CD4-positive, alpha-beta T cell treated with Interleukin-4 for 1 hour (primary cell): ENCODE data around the gene PCMTD2.
"Not testable (repeated sequence)": the region's sequence is repeated elsewhere in the genome, so short reads cannot be mapped to it uniquely, and the experiment has no call there.

Experiments used
- DNase-seq, 2 donors: peaks; one replicate each; pipeline ENCODE4 v3.0.0-alpha.2; 2020 to 2022

The PCMTD2 gene

GRCh38 chr20:64224351-64225170 lies 31.0 kb upstream of the PCMTD2 start:
- DNase-seq: no peak

DNA sequence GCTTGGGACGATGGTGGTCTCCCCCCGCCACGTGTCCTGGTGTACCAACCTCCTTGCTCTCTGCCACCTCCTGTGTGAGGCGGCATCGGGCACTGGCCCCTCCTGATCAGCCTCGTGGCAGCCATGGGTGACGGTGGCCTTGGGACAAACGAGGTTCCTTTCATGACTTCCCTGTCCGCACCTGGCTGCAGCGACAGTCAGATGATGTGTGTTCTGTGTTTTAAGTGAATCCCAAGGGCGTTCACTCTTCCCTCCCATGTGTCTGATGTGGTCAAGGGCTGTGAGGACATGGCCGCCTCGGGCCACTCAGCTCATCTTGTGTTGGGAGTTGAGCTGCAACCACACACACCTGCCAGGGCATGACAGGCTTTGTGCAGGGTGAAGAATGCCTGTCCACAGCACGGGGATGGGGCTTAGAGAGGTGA lies 30.4 kb upstream of the PCMTD2 start:
- no peak for DNase-seq

DNA sequence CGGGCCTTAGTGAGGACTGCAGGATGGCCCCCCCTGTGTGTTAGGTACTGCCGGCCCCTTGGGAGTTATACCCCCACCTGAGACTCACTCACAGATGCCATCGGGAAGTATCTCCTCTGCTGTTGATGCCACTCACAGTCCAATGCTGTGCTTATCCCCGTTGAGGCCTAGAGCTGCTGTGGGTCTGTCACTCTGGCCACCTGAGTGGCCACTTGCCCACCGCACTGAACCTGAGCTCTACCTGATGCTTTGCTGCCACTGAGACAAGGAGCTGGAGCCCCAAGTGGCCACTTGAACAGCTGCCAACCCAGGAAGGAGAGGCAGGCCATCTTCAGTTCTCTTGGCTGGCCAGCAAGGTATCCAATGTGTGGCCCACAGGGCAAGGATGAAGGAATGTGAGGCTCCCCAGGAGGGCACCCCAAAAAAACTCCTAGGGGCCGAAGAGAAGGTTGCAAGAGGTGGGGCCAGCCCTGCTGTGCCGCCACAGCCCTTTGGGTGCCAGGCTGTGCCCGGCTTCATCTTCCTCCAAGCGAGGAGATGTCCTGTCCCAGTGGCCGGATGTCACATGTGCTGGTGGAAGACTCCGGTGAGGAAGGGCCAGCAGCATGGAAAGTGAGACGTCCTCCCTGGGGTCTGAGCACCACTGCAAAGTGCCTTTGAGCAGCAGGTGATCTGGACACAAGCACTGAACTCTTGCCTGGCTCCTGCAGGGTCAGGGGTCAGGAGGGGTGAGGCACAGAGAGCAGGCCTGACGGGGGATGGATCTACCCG lies 29.5 kb upstream of the PCMTD2 start:
- DNase-seq: no peak

DNA sequence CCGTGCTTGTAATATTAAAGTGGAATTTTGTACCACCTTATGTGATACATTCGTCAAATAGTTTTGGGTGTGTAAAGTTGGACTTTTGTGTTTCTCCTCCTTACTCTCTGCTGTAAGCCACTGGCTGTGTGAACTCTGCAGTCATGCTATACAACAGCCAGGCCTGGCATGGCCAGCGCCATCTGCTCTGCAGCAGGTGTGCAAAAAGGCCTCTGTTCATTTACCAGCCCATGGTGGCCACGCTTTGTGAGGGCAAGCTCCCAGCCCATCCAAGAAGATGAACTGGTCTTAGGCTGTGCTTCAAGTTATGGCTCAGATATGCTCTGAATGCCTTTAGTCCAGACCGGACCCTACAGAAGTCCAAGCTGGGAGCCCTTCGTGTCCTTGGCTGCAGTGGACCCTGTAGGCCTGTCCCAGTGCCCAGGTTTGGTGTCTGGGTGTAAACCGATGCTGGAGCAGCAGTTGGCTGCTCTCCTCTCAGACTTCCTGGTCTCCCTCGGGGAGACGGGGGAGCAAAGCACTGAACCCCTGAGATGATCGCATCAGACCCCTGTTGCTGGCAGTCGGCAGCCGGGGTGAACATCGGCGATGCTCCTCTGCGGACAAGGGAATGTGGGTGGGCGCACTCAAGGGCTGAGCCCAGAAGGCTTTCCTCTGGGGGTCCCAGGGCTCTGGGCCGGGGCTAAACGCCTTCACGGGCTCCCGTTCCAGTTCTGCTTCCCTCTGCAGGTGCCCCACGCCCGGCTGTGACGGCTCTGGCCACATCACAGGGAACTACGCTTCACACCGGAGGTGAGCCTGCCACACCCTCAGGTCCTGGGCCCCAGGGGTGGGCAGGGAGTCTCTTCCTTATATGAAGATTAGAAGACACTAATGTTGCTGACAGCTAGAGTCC lies 28.6 kb upstream of the PCMTD2 start:
- peak in 1 of 2 donors; percentile 45 for DNase-seq

DNA sequence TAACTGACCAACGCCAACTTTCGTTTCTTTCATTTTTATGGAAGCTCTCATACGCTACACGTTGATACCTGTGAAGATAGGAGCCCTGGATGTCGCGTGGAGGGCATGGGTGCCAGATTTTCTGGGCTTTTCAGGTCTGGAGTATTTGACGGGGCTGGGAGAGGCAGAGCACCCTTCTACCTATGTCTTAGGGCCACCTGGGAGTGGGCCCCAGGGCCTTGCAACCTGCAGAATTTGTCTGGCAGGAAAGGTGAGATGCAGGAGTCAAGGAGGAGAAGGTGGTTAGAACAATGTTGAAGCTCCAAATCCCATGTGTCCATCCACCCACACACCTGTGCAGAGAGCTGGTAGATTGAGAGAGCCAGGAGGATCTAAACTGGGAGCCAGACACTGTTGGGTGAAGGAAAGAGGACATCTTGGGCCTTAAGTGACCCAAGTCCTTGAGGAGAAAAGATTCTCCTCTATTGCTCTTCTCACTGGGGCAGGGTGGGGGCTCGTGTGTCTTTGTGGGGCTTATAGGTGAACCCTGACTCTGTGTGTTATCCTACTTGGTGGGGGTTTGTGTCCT lies 27.4 kb upstream of the PCMTD2 start:
- no peak for DNase-seq

DNA sequence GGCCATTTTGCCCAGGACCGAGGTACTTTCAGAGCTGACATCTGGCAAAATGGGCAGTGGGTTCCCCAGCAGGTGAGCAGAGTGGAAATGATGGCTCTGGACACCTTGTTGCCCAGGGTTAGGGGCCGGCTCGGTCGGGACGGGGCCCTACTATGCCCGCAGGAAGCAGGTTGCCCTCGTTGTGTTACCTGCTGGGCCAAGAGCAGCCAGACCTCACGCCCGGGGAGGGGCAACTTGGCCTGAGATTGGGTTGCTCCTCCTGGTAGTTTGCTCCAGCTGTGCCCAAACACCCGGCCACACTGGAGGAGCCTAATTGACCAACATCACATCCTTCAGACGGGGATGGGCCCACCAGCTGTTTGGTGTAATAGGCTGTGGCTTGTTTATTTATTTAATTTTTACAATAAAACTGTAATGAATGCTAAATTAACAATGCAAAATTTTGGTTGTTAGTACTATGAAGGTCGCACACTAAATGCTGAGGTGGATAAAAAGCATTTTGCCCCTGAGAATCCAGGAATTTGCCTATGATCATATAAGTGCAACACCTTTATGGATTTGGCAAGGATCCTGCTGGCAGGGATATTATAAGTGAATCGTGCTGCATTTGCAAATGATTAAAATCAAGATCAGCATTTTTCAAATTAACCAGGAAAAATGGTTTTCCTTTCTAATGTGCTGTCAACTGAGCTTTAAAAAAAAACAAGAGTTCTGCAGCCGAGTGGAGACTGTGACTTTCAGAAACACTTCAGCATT lies 26.6 kb upstream of the PCMTD2 start:
- no peak for DNase-seq

- DNase-seq: no peak
Measured at GRCh38 chr20:64229507-64230061, 26.0 kb upstream of the PCMTD2 start.

DNA sequence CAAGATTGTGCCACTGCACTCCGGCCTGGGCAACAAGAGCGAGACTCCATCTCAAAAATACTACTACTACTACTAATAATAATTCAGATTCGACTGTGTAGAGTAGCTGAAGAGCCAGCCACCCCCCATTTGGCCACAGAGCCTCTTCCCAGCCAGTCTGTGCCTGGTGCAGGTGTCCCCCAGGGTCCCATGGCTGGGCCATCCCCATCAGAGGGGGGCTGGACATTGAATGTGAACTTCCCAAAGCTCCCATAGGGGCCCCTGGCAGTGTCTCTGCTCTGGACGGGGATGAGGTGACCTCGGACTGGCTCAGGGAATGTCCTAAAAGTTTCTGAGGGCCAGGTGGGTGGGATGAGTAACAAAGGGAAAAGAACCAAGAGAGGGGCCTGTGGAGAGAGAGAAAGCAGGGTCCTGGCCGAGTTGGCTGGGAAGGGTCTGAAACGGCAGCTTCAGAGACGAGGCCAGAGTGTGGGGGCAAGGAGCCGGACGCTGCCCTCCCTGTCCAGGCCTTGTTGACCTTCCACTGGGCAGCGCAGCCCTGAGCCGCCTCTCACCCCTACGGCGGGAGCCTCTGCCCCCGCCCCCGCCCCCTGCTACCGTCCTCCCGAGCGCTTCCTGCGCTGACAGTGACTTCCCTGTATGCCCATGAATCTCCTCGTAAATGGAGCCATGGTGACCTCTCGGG lies 24.9 kb upstream of the PCMTD2 start:
- no peak for DNase-seq

DNA sequence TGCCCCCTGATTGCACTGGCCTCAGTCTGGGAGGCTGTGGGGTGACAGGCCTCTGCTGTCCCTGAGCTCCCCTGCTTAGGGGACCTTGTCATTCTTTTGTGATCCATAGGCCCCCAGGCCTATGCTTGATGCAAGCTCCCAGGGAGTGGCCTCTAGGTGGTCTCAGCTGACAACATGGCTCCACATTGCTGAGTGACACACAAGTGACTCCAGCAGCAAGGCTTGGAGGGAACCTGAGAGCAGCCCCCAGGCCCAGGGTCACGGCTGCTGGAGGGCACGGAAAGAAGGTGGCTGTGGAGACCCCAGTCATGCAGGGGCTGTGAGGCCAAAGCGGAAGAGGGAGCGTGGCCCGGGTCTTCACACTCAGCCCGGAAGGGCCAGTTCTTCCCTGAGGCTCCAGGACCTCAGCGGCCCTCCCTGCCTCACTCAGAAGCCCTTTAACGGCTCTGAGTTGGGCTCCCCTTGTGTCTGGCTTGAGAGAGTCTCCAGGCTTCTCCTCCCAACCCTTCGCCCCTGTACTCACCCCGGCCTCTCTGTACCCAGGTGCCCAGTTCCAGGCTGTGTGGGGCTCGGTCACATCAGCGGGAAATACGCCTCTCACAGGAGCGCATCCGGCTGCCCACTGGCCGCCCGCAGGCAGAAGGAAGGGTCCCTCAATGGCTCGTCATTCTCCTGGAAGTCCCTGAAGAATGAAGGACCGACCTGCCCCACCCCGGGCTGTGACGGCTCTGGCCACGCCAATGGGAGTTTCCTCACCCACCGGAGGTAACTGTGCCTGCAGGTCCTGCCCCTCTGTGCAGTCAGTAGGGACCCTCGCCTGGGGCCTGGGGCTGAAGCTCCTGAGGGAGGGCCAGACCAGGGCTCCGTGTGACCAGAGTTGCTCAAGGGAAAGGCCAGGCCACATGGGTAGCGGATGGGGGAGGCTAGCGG lies 23.7 kb upstream of the PCMTD2 start:
- no peak for DNase-seq

- DNase-seq: no peak
Measured at GRCh38 chr20:64232794-64233193, 22.8 kb upstream of the PCMTD2 start.

DNA sequence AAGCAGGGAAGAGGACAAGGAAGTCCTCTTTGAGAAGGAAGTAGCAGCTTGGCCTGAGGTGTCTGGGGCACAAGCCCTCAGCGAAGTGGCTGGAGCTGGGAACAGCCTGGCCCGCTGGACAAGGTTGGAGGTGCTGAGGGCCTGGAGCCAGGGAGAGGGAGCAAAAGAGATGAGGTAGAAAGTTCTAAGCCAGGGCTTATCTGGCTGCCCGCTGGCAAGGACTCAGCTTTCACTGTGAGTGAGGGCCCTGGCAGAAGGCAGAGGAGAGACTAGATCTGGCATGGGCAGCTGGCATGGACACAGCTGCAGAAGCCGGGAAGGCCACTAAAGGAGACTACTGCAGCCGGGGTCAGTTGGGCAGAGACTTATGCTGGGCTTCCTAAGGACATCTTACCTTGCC lies 21.8 kb upstream of the PCMTD2 start:
- no peak for DNase-seq

DNA sequence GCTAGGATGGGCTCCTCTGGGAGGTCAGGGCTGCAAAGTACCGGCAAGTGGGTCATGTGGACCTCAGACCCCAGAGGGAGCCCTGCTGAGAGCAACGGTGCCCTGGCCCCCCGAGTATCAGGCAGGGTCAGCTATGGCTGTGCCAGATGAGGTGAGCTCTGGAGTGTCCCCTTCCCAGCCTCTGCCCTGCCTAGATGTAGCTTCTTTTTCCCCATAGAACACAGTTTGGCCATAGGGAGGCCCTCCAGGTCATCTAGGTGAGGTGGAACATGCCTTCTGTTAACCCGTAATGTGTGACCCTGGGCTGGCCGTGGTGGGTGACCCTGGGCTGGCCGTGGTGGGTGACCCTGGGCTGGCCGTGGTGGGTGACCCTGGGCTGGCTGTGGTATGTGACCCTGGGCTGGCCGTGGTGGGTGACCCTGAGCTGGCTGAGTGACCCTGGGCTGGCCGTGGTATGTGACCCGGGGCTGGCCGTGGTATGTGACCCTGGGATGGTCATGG lies 21.2 kb upstream of the PCMTD2 start:
- no peak for DNase-seq

- DNase-seq: not testable (repeated sequence)
Measured at GRCh38 chr20:64234921-64235565, 20.5 kb upstream of the PCMTD2 start.

DNA sequence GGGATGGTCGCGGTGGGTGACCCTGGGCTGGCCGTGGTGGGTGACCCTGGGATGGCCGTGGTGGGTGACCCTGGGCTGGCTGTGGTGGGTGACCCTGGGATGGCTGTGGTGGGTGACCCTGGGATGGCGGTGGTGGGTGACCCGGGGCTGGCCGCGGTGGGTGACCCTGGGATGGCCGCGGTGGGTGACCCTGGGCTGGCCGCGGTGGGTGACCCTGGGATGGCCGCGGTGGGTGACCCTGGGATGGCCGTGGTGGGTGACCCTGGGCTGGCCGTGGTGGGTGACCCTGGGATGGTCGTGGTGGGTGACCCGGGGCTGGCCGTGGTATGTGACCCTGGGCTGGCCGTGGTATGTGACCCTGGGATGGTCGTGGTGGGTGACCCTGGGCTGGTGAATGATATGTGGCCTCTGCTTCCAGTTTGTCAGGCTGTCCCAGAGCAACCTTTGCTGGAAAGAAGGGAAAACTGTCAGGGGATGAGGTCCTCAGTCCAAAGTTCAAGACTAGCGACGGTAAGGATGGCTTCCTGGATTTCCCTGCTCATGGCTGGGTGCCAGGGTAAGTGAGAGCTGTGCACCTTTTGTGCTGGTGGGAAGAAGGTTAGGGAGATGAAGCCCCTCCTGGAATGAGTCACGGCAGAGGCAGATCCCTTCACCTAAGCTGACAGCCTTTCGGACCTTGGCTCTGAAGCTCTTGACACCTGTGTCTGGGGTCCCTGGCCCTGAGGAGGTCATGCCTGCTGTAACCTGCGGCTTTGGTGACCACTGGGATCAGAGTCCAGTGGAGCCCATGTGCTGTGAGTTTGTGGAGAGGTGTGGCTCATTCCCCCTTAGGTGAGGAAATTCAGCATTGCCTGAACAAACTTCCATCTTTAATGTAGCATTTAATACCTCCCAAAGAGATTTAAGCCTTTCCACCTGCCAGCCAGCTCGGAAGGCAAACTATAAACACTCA lies 19.1 kb upstream of the PCMTD2 start:
- no peak for DNase-seq

- no peak for DNase-seq
Measured at GRCh38 chr20:64237316-64237715, 18.2 kb upstream of the PCMTD2 start.

DNA sequence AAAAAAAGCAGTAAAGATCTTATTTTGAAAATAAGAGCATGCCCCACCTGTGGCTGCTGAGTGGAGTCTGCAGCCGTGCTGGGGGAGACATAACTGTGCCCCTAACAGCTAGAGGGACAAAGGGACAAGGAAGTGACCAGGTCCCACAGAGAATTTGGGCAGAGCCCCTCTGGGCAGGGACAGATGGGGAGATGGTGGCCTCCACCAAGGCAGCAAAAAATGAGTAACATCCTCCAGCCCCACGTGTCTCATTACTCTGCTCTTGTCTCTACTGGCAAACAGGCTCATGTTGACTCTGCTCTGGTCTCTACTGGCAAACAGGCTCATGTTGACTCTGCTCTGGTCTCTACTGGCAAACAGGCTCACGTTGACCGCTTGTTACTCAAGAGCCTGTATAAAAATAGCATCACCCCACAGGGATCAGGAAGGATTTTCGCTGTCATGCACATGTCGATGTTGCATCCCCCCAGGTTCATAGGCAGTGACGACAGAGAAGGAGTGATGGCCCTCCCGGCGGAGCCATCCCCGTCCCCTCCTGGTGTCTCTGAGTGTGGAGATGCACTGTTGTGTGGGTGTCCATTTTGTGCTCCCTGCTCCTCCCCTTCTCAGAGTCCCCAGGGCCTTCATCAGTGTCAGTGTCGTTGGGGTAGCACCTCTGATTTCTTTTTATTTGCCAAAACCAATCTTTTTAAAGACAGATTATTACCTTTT lies 17.3 kb upstream of the PCMTD2 start:
- DNase-seq: no peak

DNA sequence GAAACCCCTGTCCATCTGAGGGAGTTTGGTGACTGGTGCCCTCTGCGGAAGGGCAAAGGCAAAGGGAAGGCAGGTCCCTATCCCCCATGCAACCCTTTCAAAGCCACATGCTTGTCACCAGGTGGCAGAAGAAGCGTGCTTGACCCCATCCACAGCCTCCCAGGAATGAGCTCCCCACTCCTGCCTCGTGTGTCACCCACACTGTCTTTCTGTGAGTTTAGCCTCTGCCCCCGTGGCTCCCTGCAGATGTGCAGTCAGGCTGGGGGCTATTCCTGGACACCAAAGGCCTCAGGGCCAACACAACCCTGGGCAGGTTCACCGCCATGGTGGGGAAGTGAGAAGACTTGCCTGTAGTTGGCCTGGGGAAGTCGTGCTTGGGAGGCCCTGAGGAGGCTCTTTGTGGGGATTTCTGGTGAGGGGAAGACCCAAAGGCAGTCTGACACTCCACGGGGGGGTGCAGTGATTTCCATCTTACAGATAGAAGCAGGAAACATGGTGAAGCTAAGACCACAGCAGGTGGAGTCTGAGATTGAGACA lies 16.6 kb upstream of the PCMTD2 start:
- DNase-seq: no peak
